Heart left ventricle (tissue), 16 donors: ENCODE data around the gene KRAS. TPM values are rescaled to one million over a fixed set of nuclear protein-coding genes. Genes with fewer than 3 reads are reported as not detected.

Experiments used
- ATAC-seq, 4 donors: fragments of 200-7000 bp; cut with Tn5 transposase; one replicate each; pipeline ENCODE4 v1.9.1; 2020 to 2022; ENCODE audit warnings: moderate library complexity in 4 of 4, mild to moderate bottlenecking in 3 of 4, moderate number of reproducible peaks in 1 of 4
- DNase-seq, 5 donors: peaks; one replicate each; pipeline ENCODE4 v3.0.0-alpha.2; 2020
- H3K27ac ChIP-seq, 12 donors: fragments of 200-600 bp; sonication (generic) in 4 of 12; one replicate each; pipeline versions ENCODE4 v1.5.0 to v1.8.0; 2016 to 2022; ENCODE audit warnings: mild to moderate bottlenecking in 2 of 12
- H3K27me3 ChIP-seq, 9 donors: fragments of 200-600 bp; sonication (generic) in 2 of 9; one replicate each; pipeline versions ENCODE4 v1.5.1 to v1.8.0; 2016 to 2022; ENCODE audit warnings: mild to moderate bottlenecking in 3 of 9
- H3K36me3 ChIP-seq, 9 donors: fragments of 200-600 bp; sonication (generic) in 2 of 9; one replicate each; pipeline versions ENCODE4 v1.5.0 to v1.8.0; 2018 to 2022; ENCODE audit warnings: mild to moderate bottlenecking in 2 of 9
- H3K4me1 ChIP-seq, 12 donors: fragments of 200-600 bp; sonication (generic) in 4 of 12; one replicate each; pipeline versions ENCODE4 v1.5.0 to v1.8.0; 2016 to 2022; ENCODE audit warnings: mild to moderate bottlenecking in 3 of 12
- H3K4me3 ChIP-seq, 12 donors: fragments of 200-600 bp; sonication (generic) in 4 of 12; one replicate each; pipeline versions ENCODE4 v1.5.0 to v1.8.0; 2017 to 2022; ENCODE audit warnings: mild to moderate bottlenecking in 9 of 12, moderate library complexity in 4 of 12
- H3K9me3 ChIP-seq, 12 donors: fragments of 200-600 bp; sonication (generic) in 4 of 12; one replicate each; pipeline versions ENCODE4 v1.5.0 to v1.8.0; 2016 to 2022; ENCODE audit warnings: mild to moderate bottlenecking in 1 of 12
- CTCF ChIP-seq, 12 donors: fragments of 200-600 bp; sonication (generic) in 4 of 12; IDR thresholded peaks; one replicate each; pipeline versions ENCODE4 v1.5.0 to v1.8.0; 2018 to 2022; ENCODE audit warnings: antibody characterized with exemption in 12 of 12, mild to moderate bottlenecking in 5 of 12
- POLR2A ChIP-seq, 2 donors: fragments of 450-650 bp; IDR thresholded peaks; one replicate each; pipeline ENCODE4 v1.6.1; 2017; ENCODE audit warnings: antibody characterized with exemption in 2 of 2, mild to moderate bottlenecking in 2 of 2, moderate library complexity in 2 of 2
- WGBS, 4 donors: extraction: QIAGEN DNeasy Blood & Tissue Kit in 2 of 4; methylation state at CpG; one replicate each; pipeline versions ENCODE4 v1.1.5 to v1.1.7; 2013 to 2018; 5-methylcytosine and 5-hydroxymethylcytosine counted together
- intact Hi-C, 10 donors: fragments of 100-400 bp; cut with DNase I; formaldehyde crosslinking; loops; one replicate each; pipeline versions ENCODE4 v1.11.1 to v1.14.2; 2022
- polyA plus RNA-seq, 2 donors: library from polyadenylated mRNA; stranded (reverse); fragments of 200-250 nt; gene quantifications; one replicate each; pipeline ENCODE4 v1.2.3, GENCODE V29; 2013
- total RNA-seq, 9 donors: library from RNA; depleted of rRNA in 2 of 9; stranded (reverse); fragments of >200 nt in 2 of 9; fragmentation: NEBNext Ultra II Directional in 3 of 9; extraction: Animal tissue kit (Norgen Biotek cat#: 25700) in 3 of 9; gene quantifications; one replicate each; pipeline versions ENCODE4 v1.1.0 to v1.2.4, GENCODE V29; 2016 to 2023
- donor health status: ischemic (EF 13 %, LVEDD 7.1; RV severe dilation, severe dysfunction).
- donor health status: healthy with polysubstance abuse.
- donor health status: DM: no; HTN: yes; CAD: no.
- donor health status: DM: no; HTN: no; CAD: no.
- donor health status: ischemic (EF 25% LVEDD 6.9; RV normal size, moderate dysfunction).
- donor health status: ischemic (EF 25% LVEDD 5.7; RV mildly dilated, moderate dysfunction).
- donor health status: healthy.
- donor health status: DM: yes; HTN: yes; CAD: no.
- donor health status: ischemic (EF 35%, LVEDD 5.7; RV mildly dilated, moderate dysfunction).
- donor health status: nonischemic (EF 11% LVEDD 7.7; RV severe dilation, severe dysfunction).
- donor health status: DM: yes; HTN: yes; CAD: no.
- donor health status: PGD.
- donor health status: ischemic (EF 29% LVEDD 5.4; RV normal size, mild dysfunction).
- donor health status: nonischemic (EF 23%, LVEDD 6.1; RV moderate dilation, normal function).

The KRAS gene
- total and polyA plus RNA-seq, 11 donors = 3.1 to 16.1 (median 11.9) TPM

GRCh38 chr12:25252946-25253345, 2.2 kb upstream of the KRAS start:
- no peak overlapping the region for H3K4me3 ChIP-seq
- DNase-seq (no peak), ATAC-seq (no peak)
- peaks cover 0 to 24% (median 12%) of the 10 kb centered on the region in 12 donors for H3K4me1 ChIP-seq
- TF ChIP-seq CTCF (IDR thresholded peaks at IDR 0.05) (no peak), POLR2A (IDR thresholded peaks at IDR 0.05) (no peak)
- no peaks in the 10 kb centered on the region for H3K27me3 ChIP-seq
- H3K9me3 ChIP-seq = no peaks in the 10 kb centered on the region
- no peak overlapping the region for H3K27ac ChIP-seq
- 87 to 92% (median 88%) methylated on average over 3 of the region's 3 CpGs for WGBS, 4 donors
- intact Hi-C loops = loop anchor here in 4 of 10 donors (5.0 to 10.0 kb wide), 3 partner anchors 56 to 762 kb away; partner anchors contain the start of genes DNAI7 (in 2 of the 4) and ETFRF1 (in 2 of the 4)
- peaks cover 0 to 5% (median 0%) of the 10 kb centered on the region in 9 donors for H3K36me3 ChIP-seq

GRCh38 chr12:25251769-25252168, 1.0 kb upstream of the KRAS start:
- no peak for DNase-seq
- TF ChIP-seq POLR2A (IDR thresholded peaks at IDR 0.05) (no peak), CTCF (IDR thresholded peaks at IDR 0.05) (no peak)
- ATAC-seq = no peak
- Histone ChIP-seq H3K27ac (peak overlapping the region; percentile 90 to 98 (median 95)), H3K4me3 (peak overlapping the region; percentile 83 to 97 (median 94)), H3K9me3 (no peaks in the 10 kb centered on the region), H3K27me3 (no peaks in the 10 kb centered on the region), H3K4me1 (peaks cover 0 to 30% (median 12%) of the 10 kb centered on the region in 12 donors), H3K36me3 (peaks cover 0 to 5% (median 0%) of the 10 kb centered on the region in 9 donors)
- 59 to 65% (median 63%) methylated on average over 6 of the region's 6 CpGs for WGBS, 4 donors
- intact Hi-C loops = loop anchor here in 6 of 10 donors (2.0 to 10.0 kb wide), 5 partner anchors 54 to 763 kb away; partner anchors contain the start of genes DNAI7 (in 3 of the 6) and ETFRF1 (in 3 of the 6)

- intact Hi-C loops = loop anchor here in 7 of 10 donors (2.0 to 10.0 kb wide), 5 partner anchors 53 to 765 kb away; partner anchors contain the start of genes DNAI7 (in 4 of the 7) and ETFRF1 (in 4 of the 7)
- H3K4me1 ChIP-seq = peaks cover 0 to 30% (median 12%) of the 10 kb centered on the region in 12 donors
- peaks cover 0 to 5% (median 0%) of the 10 kb centered on the region in 9 donors for H3K36me3 ChIP-seq
- H3K27ac ChIP-seq = peak overlapping the region; percentile 90 to 98 (median 95)
- H3K9me3 ChIP-seq = no peaks in the 10 kb centered on the region
- 0 to 1% (median 0%) methylated on average over 9 to 55 of the region's 56 CpGs for WGBS, 4 donors
- H3K4me3 ChIP-seq = peak overlapping the region; percentile 83 to 97 (median 94)
- H3K27me3 ChIP-seq = no peaks in the 10 kb centered on the region
- DNase-seq = peak; percentile 54 to 85 (median 70)
- ATAC-seq = peak; percentile 16 to 53 (median 42)
- no peak for TF ChIP-seq CTCF (IDR thresholded peaks at IDR 0.05)
- no peak for TF ChIP-seq POLR2A (IDR thresholded peaks at IDR 0.05)
These were observed 594 bp downstream of the KRAS start for GRCh38 chr12:25249931-25250738.

DNA sequence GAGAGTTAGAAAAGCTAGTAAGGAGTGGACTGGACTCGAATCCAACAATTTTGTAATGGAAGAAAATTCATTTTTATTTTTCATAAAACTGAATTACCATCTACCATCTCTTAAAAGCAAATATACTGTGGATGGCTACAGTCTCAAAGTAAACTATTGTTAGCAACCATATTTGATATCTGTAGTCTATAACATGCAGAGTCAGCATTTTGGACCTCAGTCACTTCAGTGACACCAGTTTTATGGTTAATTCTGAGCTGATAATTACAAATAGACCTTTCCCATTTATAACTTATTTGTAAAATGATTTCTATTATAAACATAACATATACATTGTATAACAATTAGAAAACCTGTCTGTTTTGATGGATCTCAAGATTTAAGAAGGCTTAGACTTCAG, 2.0 kb downstream of the KRAS start:
- DNase-seq (no peak), ATAC-seq (no peak)
- Histone ChIP-seq H3K36me3 (peaks cover 0 to 14% (median 5%) of the 10 kb centered on the region in 9 donors), H3K9me3 (no peaks in the 10 kb centered on the region), H3K27ac (no peak overlapping the region), H3K4me1 (peaks cover 0 to 30% (median 12%) of the 10 kb centered on the region in 12 donors), H3K27me3 (no peaks in the 10 kb centered on the region), H3K4me3 (no peak overlapping the region)
- TF ChIP-seq POLR2A (IDR thresholded peaks at IDR 0.05) = no peak
- TF ChIP-seq CTCF (IDR thresholded peaks at IDR 0.05) = no peak
- 94 to 100% (median 98%) methylated on average over 1 of the region's 1 CpG for WGBS, 4 donors
- intact Hi-C loops = loop anchor here in 1 of 10 donors (5.0 kb wide), 1 partner anchor 51 kb away; the partner anchor contains the start of genes DNAI7 and ETFRF1
